ENCODE results near the gene TLE3.

GRCh38 chr15:70094690-70095311 lies 2.9 kb downstream of the TLE3 start:
- TF ChIP-seq POLR2A (IDR thresholded peaks at IDR 0.05) (no peak), CTCF (IDR thresholded peaks at IDR 0.05) (no peak)
